SH-SY5Y (cell line): ENCODE data around the gene HACE1.
A peak's percentile ranks its signal among the peaks of the same experiment; 100 is the strongest.

Source experiments
- GATA2 ChIP-seq: IDR thresholded peaks from 2 replicates; pipeline ENCODE4 v1.6.1; 2011; ENCODE audit warnings: mild to moderate bottlenecking, low read depth, low read length
- GATA3 ChIP-seq: IDR thresholded peaks from 2 replicates; pipeline ENCODE4 v1.6.1; 2011; ENCODE audit warnings: low read depth, mild to moderate bottlenecking, low read length, moderate library complexity

Gene HACE1

GRCh38 chr6:104711371-104711770 lies 148.3 kb downstream of the HACE1 start:
- TF ChIP-seq GATA2 (no peak), GATA3 (no peak)

DNA sequence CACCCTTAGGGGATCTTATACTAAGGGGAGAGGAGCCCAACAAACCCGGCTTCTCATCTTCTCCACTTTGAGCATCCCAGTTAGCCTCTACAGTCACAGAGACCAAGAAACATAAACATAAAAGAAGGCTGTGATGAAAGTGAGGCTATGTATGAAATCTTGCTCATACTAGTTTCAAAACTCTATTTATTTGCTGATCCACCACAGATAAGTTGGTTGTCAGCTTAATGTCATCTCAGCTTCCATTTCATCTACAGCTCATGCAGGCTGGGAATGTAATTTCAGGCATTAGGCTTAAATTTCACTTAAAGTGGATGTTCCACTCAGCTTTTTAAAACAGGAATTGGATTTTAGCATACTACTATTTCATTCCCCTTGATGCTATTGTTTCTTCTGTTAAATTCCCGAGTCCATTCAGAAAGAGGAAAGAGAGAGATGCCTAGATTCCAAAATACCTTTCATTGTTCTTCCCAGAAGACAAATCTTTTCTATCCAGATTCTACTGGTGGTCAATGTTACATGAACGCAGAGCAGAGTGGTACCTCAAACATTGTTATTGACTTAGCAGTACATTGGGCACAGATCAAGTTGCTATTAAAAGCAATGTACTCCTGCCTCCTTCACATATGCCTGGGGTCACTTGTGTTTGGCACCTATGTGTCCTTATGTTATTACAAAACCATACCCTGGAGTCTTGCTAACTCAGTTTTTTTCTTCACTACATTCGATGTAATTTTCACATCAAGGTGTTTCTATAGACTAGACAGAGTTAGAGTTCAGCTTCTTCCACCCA lies 149.0 kb downstream of the HACE1 start:
- TF ChIP-seq GATA2, result no peak

DNA sequence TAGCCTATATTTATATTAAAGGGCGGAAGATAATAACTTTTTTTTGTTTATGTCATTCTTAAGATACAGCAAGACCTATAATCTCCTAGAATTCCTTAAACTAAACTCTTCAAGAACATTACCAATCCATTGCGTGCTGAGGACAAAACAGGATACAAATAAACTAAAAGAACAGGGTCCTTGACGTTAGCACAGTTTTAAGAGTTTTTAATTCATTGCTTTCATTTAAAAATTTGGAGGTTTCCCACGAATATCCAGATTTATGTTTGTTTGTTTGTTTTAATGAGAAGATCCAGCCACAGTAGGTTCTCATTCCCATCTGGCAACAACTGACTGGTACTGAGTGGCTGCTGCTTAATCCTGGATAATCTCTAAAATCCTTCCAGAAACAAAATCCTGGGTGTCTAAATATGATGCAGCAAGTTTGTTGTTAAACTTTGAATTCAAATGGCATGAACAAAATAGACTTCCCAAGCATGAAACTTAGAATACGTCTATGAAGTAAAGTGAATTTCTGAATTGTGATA lies 153.7 kb downstream of the HACE1 start:
- TF ChIP-seq GATA3 (no peak), GATA2 (no peak)

GRCh38 chr6:104705095-104705707 lies 154.5 kb downstream of the HACE1 start:
- TF ChIP-seq GATA2 (no peak), GATA3 (no peak)

GRCh38 chr6:104704191-104704590 lies 155.5 kb downstream of the HACE1 start:
- TF ChIP-seq GATA2 (no peak), GATA3 (no peak)

- TF ChIP-seq GATA3 (no peak; the same call in 1 of the 2 replicates), GATA2 (0 out of 2 replicates have a peak, but pooled peaks have one; percentile 17)
These were observed 157.4 kb downstream of the HACE1 start for GRCh38 chr6:104702126-104702841.

GRCh38 chr6:104700371-104701185 lies 159.1 kb downstream of the HACE1 start:
- TF ChIP-seq GATA3, result no peak
- TF ChIP-seq GATA2, result no peak

- no peak for TF ChIP-seq GATA2
These were observed 160.0 kb downstream of the HACE1 start for GRCh38 chr6:104699593-104700329.

DNA sequence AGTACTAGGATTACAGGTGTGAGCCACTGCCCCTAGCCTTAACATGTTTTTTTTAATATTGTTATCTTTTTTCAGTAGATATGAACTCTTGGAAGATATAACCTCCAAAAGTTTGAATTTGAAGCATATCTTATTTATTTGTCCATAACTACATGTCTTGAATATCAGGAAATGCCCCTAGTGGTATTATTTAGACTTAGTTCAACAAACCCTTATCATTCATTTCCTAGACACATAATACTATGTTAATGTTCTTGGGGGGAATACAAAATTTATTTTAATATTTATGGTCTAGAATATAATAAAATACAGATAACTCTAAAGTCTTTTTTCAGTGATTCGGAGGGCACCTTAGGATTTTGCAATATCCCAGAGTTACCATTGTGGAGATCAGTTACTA lies 160.7 kb downstream of the HACE1 start:
- TF ChIP-seq GATA2 (no peak), GATA3 (no peak)

DNA sequence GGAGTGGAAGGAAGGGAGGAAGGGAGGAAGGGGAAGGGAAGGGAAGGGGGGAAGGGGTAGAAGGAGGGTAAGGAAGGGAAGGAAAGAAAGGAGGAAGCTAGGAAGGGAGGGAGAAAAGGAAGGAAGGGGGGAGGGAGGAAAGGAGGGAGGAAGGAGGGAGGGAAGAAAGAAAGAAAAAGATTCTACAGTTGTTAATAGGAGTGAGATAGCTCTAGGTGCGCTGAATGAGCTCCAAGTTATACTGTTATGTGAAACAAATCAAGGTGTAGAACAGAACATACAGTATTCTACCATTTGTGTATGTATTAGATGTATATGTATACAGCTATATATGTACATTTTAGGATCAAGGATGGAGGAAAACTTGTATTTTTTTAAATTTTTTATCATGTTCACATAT lies 167.7 kb downstream of the HACE1 start:
- no peak for TF ChIP-seq GATA2
- TF ChIP-seq GATA3, result no peak

DNA sequence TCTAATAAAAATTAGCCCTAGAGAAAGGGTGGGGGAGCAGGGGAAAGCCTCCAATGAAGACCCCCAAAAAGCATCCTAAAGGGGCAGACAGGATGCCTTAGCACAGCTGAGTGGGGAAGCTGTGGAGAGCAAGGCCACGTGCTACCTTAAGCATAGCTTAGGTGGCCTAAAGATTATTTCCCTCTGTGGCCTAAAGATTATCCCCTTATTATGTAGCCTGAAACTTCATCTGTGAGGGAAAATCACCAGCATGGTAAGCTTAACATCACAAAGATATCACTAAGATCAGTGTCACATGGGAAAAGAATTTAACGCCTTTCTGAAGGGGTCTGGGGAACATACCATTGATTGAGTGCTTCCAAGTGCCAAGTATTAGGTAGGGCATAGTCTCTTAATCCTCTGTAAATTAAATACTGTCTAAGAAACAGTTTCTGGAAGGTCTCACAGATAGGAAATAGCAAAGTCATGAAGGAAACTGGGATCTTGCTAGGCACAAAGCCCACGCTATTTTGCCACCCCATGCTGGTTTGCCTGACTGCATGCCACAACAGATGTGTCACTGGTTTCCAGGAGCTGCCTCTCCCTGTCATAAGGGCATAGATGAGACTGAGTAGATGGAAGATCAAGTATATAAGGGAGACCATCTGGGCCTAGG lies 170.0 kb downstream of the HACE1 start:
- no peak for TF ChIP-seq GATA2
- TF ChIP-seq GATA3, result no peak

DNA sequence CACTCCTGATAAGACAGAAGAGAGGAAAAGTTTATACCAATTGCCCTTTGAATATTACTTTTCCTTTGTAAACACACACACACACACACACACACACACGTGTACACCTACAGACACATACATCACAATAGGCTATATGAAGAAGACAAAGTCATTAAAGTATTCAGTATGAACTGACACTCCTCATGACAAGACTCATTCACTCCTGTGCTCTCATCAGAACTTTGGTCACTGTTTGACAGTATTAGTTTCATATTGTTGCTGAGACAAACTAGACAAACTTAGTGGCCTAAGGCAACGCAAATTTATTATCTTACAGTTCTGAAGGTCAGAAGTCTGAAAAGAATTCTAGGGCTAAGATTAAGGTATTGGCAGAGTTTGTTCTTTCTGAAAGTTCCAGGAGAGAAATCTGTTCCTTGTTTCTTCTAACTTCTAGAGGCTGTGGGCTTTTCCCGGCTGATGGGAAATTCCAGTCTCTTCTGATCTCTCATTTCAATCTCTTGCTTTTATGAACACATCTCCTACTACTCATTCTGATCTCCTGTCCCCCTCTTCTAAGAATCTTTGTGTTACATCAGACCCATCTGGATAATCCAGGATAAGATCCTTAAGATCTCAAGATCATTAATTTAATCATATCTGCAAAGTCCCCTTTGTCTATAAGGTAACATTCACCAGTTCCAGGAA lies 171.3 kb downstream of the HACE1 start:
- TF ChIP-seq GATA3 (no peak), GATA2 (no peak)

GRCh38 chr6:104686550-104687175 lies 173.1 kb downstream of the HACE1 start:
- TF ChIP-seq GATA3 (no peak), GATA2 (no peak)
